GM20431 (cell line): ENCODE results near the gene NSL1.
"Not testable (repeated sequence)": the region's sequence is repeated elsewhere in the genome, so short reads cannot be mapped to it uniquely, and the experiment has no call there.

Experiments used
- in situ Hi-C: fragments of 300-500 bp; cut with MseI, MboI; formaldehyde crosslinking; loops from one replicate; pipeline ENCODE4 v1.15.0; 2020; ENCODE audit warnings: low sequenced_read_pairs; ENCODE audit not compliant: unreplicated experiment

NSL1 gene

GRCh38 chr1:212753749-212754148 is 37.8 kb downstream of the NSL1 start:
- in situ Hi-C loops = loop anchor here (25.0 kb wide), 2 partner anchors 91 to 291 kb away; no protein-coding TSS in a partner anchor

GRCh38 chr1:212752934-212753497 is 38.6 kb downstream of the NSL1 start:
- in situ Hi-C loops = loop anchor here (25.0 kb wide), 2 partner anchors 91 to 291 kb away; no protein-coding TSS in a partner anchor

GRCh38 chr1:212752252-212752933 is 39.2 kb downstream of the NSL1 start:
- in situ Hi-C loops = loop anchor here (25.0 kb wide), 2 partner anchors 90 to 290 kb away; no protein-coding TSS in a partner anchor

- in situ Hi-C loops = loop anchor here (25.0 kb wide), 2 partner anchors 88 to 288 kb away; no protein-coding TSS in a partner anchor
These were observed 41.6 kb downstream of the NSL1 start for GRCh38 chr1:212749821-212750535.

GRCh38 chr1:212746546-212746945 is 45.0 kb downstream of the NSL1 start:
- in situ Hi-C loops = no loop called here

GRCh38 chr1:212745303-212745702 is 46.3 kb downstream of the NSL1 start:
- in situ Hi-C loops = no loop called here

- in situ Hi-C loops = no loop called here
These were observed 47.6 kb downstream of the NSL1 start for GRCh38 chr1:212743901-212744475.

GRCh38 chr1:212738330-212738729 is 53.2 kb downstream of the NSL1 start:
- in situ Hi-C loops = no loop called here

GRCh38 chr1:212737559-212737958 is 54.0 kb downstream of the NSL1 start:
- in situ Hi-C loops = no loop called here

- in situ Hi-C loops = no loop called here
These were observed 58.5 kb downstream of the NSL1 start for GRCh38 chr1:212733109-212733508.

- in situ Hi-C loops = no loop called here
These were observed 59.9 kb downstream of the NSL1 start for GRCh38 chr1:212731630-212732029.

GRCh38 chr1:212728606-212729005 is 63.0 kb downstream of the NSL1 start:
- in situ Hi-C loops = no loop called here

- in situ Hi-C loops = no loop called here
These were observed 64.0 kb downstream of the NSL1 start for GRCh38 chr1:212727386-212728181.

GRCh38 chr1:212724679-212725078 is 66.9 kb downstream of the NSL1 start:
- in situ Hi-C loops = not testable (repeated sequence)

- in situ Hi-C loops = no loop called here
These were observed 69.2 kb downstream of the NSL1 start for GRCh38 chr1:212722270-212722957.

GRCh38 chr1:212721388-212722247 is 70.0 kb downstream of the NSL1 start:
- in situ Hi-C loops = no loop called here

- in situ Hi-C loops = no loop called here
These were observed 71.9 kb downstream of the NSL1 start for GRCh38 chr1:212719633-212720032.

GRCh38 chr1:212718499-212718898 is 73.1 kb downstream of the NSL1 start:
- in situ Hi-C loops = no loop called here
